HG03342 (cell line): ENCODE measurements around the gene PARD6A.

Experiments
- ATAC-seq: cut with Tn5 transposase; IDR thresholded peaks from one replicate; pipeline ENCODE4 v1.9.1; 2021; ENCODE audit warnings: mild to moderate bottlenecking, moderate library complexity; ENCODE audit not compliant: unreplicated experiment

The PARD6A gene

DNA sequence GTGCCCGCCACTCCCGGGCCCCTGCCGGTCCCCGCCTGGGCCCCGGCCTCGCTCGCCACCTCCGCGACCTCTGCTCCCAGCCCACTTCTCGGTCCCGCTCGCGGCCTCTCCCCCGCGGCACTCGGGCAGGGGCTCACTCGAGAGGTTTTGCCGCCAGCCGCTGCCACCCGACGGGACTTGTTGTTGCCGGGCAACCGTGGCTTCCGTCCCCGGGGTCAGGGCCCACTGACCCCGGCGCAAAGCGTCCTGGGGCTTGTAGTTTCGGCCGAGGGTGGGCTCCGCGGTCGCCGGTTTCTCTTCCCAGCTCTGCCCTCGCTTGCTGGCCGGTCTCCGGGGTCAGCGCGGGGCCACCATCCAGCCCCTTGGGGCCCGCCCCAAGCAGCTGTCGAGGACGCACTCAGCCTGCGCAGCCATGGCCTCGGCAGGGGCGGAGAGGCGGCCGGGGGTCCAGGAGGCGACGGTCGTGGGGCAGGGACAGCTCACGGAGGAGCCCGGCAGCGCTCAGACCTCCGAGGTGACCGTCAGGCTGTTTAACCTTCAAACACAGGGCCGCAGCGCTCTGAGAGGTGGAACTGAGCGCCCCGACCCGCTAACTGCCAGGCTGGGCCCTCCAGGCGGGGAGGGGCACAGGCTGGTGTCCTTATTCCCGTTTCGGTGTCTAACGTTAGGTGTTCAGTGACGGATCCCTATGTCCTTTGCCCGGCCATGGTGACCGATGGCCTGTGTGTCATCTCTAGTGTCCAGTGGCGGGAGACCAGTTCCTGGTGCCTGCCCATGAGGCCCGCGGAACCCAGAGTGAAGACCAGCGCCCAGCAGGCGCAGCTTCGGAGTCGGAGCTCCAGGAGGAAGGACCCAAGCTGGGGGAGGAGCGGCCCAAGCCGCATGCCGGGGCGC, 6.0 kb downstream of the PARD6A start, which contains the start of the genes C16orf86 and ENKD1:
Gene C16orf86, plus strand, starts transcription at position 256 of the 894 bp plus-strand sequence. Its CDS starts 157 bp downstream, at position 413.
Gene ENKD1, minus strand, starts transcription at position 192 of the 894 bp plus-strand sequence. CDS start 308 bp downstream, outside the sequence.
- peak; percentile 47 for ATAC-seq

DNA sequence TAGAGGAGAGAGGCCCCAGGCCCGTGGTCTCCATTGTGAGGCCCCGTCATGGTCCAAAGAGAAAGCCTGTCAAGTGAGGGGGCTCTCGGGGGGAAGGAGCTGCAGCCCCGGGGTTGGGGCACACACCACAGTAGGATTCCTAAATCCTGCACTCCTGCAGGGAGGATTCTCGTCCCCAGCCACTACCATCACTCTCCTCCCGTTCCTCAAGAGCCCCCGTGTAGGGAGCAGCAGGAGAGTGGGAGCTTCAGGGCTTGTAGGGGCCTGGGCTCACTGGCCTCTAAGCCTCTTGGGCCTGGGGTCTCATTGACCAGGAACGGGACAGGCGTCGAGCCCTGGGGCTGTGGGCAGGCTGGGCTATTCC, 6.7 kb downstream of the PARD6A start:
- ATAC-seq: no peak

DNA sequence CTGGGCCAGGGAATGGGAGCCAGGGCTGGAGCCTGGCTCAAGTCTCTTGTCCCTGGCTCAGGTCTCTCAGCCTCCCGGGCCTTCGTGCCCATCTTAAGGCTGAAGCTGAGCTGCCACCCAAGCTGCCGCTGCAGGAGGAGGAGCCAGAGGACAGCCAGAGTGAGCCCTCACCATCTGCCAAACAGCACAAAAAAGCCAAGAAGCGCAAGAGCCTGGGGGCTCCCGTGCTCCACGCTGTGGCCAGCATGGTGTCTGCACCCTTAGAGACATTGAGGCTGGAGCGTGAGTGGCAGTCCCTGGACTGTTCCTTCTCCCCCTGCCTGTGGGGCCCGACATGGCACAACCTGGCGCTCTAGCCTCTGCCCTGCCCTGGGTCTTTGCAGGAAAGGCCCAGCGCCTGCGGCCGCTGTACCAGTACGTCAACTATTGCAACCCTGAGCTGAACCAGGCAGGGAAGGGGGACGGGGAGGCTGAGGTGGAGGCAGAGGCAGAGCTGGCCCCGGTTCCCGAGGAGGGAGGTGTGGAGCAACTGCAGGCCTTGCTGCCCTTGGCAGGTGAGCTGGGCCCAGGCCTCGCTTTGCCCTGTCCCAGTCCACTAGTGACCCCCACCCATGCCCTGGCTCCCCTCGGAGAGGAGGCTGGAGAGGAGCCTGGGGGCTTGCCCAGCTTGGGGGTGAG, 7.2 kb downstream of the PARD6A start:
- ATAC-seq: peak; percentile 61

DNA sequence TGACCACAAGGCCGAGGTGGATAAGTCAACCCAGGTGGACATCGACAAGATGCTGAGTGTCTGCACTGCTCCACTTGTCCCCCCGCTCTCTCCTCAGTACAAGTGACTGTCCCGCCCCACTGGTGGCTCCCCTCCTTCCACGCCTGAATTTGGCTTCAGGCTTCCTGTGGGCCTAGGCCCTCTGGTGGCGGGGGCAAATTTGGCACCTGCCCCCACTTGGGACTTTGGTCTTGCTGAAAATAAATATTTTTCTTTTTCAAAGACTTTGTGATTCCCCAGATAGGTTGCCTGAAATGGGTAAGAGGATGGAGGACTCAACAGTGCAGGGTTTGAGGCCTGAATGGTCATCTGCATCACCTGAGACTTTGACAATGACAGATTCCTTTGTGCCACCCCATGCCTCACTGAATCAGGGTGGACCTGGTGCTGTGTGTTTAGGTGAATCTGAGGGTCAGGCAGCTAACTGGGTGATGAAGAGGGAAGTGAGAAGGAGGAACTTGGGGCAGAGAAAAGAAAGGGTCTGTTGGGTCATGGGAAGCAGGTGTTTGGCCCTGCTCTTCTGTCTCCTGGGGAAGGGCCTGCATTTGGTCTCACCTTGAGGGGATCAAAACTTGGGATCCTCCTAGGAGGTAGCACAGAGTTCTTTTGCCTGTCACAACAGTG, 7.9 kb downstream of the PARD6A start:
- ATAC-seq: no peak

DNA sequence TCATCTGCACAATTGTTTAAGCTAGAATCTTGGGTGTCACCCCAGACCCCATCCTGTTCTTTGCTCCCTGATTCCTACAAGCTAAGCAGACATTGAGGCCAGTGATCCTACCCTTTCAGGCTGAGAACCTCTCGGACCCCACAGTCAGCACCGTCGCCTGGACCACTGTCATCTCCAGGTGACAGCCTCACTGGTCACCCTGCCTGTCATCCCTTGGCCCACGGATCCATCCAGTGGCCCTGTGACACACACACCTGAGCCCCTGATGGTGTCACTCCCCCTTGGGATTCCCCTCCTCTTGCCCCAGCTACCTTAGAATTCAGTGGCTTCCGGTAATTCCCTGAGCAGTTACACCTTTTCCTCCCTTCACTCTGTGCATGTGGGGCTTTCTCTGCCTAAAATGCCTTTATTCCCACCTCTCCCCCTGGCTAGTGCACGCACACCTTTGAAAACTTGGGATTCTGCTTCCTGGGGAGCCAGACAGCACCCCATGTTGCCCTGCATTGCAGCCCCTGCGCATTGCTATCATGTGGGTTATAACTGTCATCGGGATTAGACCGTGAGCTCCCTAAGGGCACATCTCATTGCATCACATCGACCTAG, 8.8 kb downstream of the PARD6A start:
- no peak for ATAC-seq

DNA sequence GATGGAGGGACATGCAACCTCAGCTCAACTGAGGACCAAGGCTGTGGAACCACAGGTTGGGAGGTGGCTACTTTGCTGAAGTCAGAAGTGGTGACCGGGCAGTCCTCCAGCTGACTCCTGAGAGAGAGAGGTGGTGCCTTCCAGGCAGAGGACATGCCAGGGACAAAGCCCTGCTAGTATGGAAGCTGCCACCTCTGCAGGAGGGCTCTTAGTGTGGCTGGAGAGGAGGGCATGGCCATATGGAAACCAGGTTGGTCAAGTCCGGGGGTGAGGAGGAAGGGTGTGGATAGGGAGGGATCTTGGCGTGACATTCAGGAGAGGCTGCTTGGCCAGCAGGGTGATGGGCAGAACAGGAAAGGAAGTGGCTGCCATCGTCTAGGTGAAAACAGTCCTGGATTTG, 11.5 kb downstream of the PARD6A start:
- no peak for ATAC-seq

DNA sequence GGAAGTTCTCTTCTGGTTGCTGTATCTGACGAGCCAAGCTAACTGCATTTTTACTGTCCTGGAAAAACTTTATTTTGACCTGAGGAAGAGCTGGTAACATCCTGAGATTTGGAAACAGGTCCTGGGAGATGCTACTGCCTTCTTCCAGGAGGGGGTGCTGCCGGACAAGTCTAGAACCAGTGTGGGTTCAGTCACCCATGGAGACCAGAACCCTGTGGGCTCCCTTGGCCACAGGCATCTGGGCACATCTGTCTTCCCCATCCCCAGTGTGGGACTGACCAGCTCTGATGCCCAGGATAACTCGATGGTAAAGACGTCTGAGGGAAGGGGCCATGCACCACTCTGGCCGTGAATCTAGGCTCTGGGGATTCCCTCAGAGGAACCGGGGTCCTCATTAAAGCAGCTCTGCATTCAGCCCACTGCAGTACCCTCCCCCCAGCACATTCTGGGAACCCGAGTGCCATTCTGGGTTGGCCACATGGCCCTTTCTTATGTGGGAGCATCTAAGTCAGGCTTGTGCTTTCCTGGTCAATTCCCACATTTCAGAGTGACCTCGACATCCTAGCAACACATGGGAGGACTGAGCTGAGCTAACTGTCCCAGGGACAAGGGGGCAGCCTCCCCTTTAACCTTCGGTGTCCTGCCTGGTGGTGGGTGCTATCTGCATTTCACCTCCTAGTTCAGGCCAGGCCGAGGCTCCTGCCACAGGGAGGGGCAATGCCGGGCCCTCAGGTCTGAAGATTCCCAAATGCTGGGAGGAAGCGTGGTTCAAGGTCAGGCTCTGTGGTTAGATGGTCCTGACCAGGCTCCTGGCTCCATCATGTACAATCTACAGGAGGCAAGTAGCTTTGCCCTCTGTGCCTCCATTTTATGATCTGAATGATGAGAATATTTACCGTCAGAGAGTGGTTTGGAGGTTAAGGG, 12.2 kb downstream of the PARD6A start:
- no peak for ATAC-seq

DNA sequence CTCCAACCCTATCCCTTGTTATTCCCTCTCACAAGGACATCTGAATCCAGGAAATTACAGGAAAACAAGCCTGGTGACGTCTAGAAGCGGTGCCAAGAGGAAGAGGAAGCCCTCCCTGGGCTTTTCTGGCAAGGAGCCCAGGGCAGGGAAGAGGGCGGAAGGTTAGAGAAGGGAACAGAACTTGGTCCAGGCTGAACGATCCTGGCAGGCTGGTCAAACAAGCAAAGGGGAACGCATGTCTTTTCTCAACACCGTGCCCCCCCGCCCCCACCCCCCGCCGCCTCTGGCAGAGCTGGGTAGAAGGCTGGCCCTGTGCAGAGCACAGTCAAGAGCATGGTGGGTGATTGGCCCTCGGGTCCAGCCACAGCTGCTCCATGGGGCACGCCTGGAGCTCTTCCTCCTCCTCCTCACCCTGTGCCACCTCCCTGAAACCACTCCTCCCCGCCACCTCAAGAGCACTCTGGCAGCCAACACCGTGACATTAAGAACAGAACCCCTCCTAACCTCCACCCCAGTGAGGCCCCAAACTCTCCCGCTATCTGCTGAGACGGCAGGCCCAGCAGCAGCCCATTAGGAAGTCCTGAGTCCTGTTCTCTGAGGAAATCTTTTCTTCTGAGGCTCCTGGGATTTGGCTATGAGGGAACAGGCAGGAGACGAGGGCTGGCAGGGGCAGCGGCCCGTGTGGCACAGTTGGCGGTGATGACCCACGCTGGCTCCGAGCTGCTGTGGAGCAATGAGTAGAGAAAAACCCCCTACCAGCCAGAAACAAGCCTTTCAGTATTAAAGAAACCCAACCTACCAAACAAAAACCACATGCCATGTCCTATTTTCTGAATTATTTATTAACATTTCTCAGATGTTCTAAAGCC, 13.2 kb downstream of the PARD6A start:
- no peak for ATAC-seq

DNA sequence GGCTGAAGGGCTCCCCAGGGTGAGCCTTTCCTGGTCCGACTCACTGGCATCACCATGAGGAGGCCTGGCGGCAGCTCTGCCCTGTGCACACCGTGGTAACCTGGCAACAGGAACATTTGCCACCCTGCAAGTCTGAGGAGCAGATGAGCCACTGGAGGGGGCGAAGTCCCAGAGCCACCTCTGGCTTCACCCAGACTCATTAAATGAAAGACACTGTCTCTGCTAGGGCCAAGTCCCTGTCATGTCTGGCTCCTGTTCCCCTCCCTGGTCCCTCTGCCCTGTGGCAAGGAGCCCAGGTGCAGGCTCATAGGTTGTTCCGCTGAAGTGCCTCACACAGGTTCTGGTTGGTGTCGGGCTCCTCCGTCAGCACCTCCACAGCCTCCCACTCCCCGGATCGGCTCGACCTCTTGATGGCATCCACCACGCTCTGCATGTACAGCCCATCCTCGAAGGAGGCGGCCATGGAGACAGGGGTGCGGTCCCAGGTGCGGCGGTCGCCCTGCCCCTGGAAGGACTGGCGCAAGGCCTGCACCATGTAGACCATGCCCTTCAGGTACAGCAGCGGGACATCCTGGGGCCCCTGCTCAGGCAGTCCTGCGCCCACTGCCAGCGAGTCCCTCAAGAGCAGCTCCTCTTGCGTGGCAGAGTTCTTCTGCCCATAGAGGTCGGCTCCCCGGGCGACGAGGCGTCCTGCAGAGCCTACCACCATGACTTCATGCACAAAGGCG, 14.3 kb downstream of the PARD6A start:
- no peak for ATAC-seq

DNA sequence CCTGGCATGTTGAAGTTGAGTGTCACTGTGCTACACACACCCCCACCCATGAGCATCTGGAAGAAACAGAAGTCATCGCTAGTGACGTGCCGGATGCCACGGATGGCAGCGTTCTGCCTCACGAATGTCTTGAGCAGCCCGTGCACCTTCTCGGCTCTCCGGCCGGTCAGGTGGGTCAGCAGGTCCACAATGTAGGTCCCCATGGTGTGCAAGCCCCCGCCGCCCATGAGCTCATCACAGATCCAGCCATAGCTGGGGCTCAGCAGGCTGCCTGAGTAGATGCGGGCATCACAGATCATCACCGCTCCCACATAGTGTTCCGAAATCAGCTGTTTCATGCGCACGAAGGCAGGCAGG, 14.8 kb downstream of the PARD6A start:
- ATAC-seq: no peak

DNA sequence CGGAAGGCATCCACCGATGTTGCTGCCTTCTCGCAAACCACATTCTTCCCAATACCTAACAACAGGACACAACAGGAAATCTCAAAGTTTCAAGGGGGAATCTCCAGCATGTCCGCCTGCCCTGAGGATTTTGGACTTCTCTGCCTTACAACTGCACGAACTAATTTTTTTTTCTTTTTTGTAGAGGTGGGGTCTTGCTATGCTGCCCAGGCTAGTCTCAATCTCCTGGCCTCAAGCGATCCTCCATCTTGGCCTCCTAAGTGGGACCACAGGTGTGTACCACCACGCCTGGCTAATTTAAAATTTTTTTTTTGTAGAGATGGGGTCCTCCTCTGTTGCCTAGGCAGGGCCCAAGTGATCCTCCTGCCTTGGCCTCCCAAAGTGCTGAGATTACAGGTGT, 15.2 kb downstream of the PARD6A start:
- no peak for ATAC-seq

DNA sequence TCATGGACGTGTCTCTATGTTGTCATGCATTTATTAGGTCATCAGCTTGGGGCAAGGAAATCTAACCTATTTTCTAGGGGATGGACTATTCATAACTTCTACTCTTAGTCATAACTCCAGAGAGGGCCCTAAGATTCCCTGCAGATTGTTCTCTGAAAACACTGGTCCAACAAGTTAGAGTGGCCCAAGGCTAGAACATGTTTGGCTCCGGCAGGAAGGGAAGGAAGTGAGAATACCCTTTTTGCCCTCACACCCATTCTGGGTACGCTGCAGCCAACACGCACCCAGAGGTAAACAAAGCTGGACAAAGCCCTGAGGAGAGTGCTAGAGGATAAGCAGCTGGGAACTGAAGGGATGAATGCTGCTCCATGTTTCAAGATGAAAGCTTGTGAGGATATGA, 15.8 kb downstream of the PARD6A start:
- no peak for ATAC-seq

DNA sequence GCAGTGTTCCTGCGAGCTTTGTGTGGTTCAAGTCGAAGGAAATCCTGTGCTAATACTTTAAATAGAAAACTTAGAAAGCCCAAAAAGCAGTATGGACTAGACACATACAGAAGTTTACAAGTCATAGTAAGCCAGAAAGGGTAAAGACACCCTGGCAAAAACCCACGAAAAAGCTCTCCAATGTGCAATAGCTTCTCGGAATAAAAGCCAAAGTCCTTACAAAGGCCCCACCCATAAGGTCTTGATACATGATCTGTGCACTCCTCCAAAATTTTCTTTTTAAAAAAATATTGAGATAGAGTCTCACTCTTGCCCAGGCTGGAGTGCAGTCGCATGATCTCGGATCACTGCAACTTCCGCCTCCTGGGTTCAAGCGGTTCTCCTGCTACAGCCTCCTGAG, 16.2 kb downstream of the PARD6A start:
- ATAC-seq: no peak

DNA sequence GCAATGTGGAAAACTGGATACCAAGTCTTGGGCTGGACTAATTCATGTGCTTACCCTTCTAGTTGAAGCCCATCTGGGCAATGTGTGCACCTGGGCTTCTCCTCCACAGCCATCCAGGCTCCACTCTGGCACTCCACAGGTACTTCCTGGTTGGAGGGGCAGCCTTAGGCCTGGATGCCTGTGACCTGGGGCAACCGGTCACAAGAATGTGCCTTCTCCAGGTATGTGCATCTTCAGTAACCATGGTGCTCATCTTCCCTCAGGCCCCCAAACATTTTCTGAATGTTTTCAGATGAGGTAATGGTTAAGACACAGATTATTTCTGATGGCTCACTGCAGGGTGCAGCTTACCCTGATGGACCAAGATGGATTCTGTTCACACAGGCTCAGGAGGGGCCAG, 17.0 kb downstream of the PARD6A start:
- no peak for ATAC-seq

DNA sequence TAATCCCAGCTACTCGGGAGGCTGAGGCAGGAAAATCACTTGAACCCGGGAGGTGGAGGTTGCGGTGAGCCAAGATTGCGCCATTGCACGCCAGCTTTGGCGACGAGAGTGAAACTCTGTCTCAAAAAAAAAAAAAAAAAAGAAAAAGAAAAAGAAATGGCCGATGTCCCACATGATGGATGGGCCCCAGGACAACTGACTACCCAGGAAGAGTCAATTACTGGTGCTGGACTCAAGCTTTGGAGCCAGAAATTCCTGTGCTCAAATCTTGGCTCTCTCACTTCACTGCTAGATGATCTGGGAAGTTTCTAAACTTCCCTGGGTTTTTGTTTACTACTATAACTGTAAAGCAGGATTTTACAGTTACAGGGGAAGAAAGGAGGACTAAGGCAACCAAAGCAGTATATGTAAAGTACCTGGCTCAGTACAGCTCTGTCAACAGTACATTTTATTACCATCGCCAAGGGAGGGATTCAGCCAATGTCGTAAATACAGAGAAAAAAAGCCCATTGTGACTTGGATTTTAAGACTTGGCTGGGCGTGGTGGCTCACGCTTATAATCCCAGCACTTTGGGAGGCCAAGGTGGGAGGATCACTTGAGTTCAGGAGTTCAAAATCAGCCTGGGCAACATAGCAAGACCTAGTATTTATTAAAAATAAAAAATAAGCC, 17.7 kb downstream of the PARD6A start:
- no peak for ATAC-seq

DNA sequence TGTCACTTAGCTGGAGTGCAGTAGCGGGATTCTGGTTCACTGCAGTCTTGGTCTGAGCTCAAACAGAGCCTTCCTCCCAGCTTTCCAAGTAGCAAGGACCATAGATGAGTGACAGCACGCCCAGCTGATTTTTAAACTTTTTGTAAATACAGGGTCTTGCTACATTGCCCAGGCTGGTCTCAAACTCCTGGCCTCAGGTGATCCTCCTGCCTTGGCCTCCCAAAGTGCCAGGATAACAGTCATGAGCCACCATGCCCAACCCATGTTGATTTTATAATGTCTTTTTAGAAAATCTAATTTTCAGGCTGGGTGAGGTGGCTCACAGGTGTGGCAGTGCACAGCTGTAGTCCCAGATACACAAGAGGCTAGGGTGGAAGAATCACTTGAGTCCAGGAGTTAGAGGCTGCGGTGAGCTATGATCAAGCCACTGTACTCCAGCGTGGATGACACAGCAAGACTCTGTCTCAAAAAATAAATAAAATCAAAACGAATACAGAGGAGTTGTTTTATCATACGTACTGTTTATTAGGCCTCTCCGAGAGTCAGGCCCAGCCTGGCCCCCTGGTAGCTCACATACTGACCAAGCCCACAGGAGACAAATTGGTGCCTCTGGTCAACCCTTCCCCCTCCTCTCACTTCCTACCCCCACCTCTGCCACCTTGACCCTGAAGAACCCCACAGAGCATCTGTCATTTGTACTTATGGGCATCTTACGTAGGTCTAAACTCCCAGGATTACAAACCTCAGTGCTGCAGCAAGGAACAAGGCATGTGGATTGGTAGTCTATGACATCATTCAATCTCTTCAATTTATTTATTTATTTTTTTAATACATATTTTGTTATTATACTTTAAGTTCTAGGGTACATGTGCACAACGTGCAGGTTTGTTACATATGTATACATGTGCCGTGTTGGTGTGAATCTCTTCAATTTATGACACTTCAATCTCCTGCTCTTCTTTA, 19.5 kb downstream of the PARD6A start:
- ATAC-seq: no peak

DNA sequence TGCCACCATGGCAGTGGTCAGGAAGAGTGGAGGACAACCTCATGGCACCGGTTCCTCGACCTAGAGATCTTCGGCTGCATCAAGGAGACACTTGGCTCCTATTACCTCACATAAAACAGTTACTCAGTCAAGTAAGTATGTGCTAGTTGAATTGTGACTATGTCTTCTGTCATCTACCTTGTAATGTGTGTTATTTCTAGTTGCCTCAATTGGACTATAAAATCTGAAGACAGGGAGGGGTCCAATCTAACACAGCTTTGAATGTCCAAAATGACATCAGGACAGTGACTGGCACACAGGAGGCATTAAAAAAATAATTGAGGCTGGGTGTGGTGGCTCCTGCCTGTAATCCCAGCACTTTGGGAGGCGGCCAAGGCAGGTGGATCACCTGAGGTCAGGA, 23.0 kb downstream of the PARD6A start:
- ATAC-seq: no peak
